Measurements from ENCODE around the gene FIBCD1.

Gene FIBCD1

DNA sequence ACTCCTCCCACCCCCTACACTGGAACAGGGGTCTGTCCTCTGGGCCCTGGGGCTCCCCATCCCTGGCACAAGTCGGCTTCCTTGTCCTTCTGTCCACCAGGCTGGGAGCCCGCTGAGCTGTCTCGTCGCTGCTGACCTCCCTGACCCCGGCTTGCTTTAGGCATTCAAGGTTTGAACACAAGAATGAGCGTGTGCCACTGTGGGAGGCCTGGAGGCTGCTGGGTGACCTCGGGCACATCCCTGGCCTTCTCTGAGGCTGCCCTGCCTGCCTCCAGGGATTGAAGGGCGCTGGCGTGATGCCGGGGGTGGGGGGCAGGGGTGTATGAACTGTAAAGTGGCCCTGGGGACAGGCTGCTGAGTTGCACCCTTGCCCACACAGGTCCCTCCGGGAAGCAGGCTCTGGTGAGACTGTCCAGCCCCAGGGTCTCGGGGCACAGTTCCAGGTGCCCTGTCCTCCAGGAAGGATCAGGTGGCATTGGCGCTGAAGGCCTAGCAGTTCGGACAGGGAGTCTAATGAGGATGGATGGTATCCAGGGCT is 18.2 kb downstream of the FIBCD1 start:
- TF ChIP-seq, protein P1, sequence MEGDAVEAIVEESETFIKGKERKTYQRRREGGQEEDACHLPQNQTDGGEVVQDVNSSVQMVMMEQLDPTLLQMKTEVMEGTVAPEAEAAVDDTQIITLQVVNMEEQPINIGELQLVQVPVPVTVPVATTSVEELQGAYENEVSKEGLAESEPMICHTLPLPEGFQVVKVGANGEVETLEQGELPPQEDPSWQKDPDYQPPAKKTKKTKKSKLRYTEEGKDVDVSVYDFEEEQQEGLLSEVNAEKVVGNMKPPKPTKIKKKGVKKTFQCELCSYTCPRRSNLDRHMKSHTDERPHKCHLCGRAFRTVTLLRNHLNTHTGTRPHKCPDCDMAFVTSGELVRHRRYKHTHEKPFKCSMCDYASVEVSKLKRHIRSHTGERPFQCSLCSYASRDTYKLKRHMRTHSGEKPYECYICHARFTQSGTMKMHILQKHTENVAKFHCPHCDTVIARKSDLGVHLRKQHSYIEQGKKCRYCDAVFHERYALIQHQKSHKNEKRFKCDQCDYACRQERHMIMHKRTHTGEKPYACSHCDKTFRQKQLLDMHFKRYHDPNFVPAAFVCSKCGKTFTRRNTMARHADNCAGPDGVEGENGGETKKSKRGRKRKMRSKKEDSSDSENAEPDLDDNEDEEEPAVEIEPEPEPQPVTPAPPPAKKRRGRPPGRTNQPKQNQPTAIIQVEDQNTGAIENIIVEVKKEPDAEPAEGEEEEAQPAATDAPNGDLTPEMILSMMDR (IDR thresholded peaks at IDR 0.05; ENCODE audit: borderline replicate concordance, insufficient read depth, low read depth, low read length): no peak
- H3K4me3 ChIP-seq (ENCODE audit: low read depth, low read length): no peak overlapping the region

DNA sequence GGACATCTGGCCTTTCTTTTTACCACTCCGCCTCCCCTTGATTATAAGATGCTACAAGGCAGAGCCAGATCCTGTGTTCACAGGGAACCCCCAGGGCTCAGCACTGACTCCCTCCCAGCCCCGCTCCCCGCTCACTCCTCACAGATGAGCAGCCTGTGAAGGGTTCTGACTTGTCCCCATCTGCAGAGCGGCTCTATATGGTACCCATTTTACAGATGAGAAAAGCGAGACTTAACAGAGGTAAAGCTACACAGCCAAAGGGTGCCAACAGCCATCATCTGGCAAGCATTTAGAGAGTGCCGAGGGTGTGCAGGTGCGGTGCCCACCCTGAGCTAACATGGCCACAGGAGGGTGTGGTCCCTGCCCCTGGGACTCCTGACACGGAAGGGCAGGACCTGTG is 18.8 kb downstream of the FIBCD1 start:
- TF ChIP-seq, protein P1 (IDR thresholded peaks at IDR 0.05; ENCODE audit: borderline replicate concordance, insufficient read depth, low read depth, low read length): no peak
- no peak overlapping the region for H3K4me3 ChIP-seq (ENCODE audit: low read depth, low read length)

DNA sequence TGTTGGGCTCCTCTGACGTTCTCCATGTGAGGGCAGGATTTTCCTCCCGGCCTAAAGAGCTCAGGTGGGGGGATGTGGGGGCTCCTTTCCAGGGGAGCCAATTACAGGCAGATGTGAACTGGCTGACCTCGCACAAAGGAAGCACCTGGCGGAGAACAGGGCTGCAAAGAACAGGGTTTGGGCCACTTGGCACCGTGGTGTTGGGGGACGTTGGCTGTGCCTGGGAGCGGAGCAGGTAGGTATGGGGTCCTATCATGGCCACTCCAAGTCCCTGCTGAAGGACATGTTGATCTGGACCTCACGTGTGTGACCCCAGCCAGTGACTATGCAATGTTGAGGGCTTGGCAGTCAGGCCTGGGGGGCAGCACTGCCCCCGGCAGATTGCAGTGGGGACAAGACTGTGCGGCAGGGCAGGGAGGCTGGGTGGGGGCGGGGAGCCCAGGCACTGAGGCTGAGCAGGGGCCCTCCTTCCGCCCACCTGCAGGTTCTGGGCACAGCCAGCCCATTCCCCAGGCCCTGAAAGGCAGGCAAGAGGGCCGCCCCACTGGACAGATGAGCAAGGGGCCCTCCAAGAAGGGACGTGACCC is 19.4 kb downstream of the FIBCD1 start:
- TF ChIP-seq, protein P1 (IDR thresholded peaks at IDR 0.05; ENCODE audit: borderline replicate concordance, insufficient read depth, low read depth, low read length): no peak
- H3K4me3 ChIP-seq (ENCODE audit: low read depth, low read length): no peak overlapping the region

DNA sequence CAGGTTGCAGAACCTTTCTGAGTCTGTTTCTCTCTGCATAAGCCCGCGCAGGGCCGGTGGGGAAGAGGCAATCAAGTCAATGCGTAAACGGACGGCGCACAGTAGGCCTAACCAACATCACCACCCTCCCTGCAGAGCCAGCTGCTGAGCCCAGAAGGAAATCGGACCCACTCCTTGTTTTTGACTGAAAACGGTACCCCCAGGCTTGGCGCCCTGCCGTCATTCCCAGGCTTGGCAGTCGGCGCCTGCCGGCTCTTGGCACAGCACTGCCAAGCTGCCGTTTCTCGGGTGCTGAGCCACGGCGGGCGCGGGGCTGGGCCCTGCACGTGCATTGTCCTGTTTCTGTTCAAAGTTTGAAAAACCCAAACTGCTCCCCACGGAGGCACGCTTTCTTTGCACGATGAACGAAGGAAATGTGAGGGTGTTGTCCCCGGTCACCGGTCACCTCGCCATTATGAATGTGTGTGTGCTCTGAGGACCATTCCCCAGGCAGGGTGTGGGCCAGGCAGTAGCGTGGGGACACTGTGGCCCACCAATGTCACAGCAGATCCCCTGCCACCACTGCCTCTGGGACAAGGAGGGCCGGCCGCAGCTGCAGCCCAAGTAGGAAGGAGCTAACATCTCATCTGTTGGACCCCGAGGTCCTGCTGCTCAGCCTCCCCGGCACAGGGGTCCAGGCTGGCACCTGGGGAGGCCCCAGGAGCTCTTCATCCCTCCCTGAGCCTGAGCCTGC is 20.1 kb downstream of the FIBCD1 start:
- TF ChIP-seq, protein P1 (IDR thresholded peaks at IDR 0.05; ENCODE audit: borderline replicate concordance, insufficient read depth, low read depth, low read length): no peak
- no peak overlapping the region for H3K4me3 ChIP-seq (ENCODE audit: low read depth, low read length)

DNA sequence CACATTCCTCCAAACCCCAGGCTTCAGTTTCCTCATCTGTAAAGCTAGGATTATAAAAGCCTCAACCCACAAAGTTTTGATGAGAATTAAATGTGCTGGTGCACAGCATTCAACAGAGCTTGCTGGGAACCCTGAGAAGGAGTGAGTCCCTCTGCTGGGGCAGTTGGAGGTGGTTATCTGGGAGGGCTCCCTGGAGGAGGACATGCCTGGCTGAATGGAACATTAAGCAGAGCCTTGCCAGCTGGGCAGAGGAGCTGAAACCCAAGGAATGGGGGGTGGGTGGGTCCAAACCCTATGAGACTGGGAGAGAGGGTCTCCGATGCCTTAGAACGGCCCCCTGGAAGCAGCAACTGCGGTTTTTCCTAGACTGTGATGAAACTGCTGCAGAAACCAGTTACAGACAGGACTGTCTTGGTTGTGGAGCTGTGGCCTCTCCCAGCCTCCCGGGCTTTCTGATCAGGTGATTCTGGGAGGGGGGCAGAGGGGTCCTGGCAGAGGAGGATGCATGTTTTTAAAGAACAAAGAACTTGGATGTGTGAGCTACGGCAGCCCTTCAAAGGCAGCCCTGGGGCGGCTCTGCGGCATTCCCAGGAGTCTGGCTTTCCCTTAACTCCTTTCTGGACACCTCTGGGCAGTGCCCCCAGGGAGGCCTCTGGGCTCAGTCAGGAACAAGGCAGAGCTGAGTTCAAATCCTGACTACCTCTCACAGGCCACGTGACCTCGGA is 20.8 kb downstream of the FIBCD1 start:
- no peak overlapping the region for H3K4me3 ChIP-seq (ENCODE audit: low read depth, low read length)
- TF ChIP-seq, protein P1 (IDR thresholded peaks at IDR 0.05; ENCODE audit: borderline replicate concordance, insufficient read depth, low read depth, low read length): no peak

DNA sequence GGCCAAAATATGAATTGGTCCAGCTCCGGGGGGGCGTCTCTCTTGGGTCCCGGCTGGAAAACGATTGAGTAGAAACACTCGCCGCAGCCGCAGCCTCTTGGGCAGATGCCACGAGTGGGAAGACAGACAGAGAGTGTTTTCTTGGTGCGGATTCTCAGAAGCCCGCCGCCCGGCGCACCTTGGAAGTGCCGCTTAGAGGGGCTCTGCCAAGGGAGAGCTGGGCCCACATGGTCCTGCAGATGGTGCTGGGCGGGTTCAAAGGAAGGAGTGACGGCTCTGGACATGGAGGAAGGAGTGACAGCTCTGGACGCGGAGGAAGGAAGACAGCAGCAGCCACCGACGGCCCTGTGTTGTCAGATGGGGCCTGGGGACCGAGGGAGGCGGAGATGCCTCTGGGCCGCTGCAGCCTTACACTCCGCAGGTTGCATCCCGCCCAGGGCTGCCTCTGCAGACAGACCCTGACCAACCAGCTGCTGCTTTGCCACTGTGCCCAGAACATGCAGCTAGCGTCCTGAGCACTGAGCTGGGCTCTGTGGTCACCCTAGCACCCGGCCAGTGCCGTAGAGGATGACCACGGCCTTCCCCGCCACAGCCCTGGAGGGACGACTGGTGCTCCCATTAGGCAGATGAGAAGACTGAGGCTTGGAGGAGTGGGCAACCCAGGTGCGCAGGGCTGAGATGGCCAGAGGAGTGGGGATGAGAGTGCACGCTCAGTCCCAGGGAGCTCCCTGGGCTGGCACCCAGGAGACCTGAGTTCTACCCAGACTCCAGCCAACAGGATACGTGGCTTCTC is 21.7 kb downstream of the FIBCD1 start:
- TF ChIP-seq, protein P1 (IDR thresholded peaks at IDR 0.05; ENCODE audit: borderline replicate concordance, insufficient read depth, low read depth, low read length): no peak
- H3K4me3 ChIP-seq (ENCODE audit: low read depth, low read length): no peak overlapping the region
